Vagina (tissue), 2 donors: ENCODE data around the gene NEDD9.

Experiments
- POLR2A ChIP-seq, 2 donors: fragments of 450-650 bp; IDR thresholded peaks; one replicate each; pipeline ENCODE4 v1.6.1; 2017; ENCODE audit warnings: antibody characterized with exemption in 2 of 2, mild to moderate bottlenecking in 2 of 2, moderate library complexity in 2 of 2
- TF ChIP-seq, protein P1 (sequence below), 3 experiments: fragments of 450-650 bp in 2 of 3; fragments of 200-600 bp in 1 of 3; sonication (generic) in 1 of 3; IDR thresholded peaks; one replicate each; pipeline ENCODE4 v1.5.1; 2017 to 2019; ENCODE audit warnings: antibody characterized with exemption in 3 of 3, mild to moderate bottlenecking in 2 of 3, moderate library complexity in 2 of 3

DNA sequence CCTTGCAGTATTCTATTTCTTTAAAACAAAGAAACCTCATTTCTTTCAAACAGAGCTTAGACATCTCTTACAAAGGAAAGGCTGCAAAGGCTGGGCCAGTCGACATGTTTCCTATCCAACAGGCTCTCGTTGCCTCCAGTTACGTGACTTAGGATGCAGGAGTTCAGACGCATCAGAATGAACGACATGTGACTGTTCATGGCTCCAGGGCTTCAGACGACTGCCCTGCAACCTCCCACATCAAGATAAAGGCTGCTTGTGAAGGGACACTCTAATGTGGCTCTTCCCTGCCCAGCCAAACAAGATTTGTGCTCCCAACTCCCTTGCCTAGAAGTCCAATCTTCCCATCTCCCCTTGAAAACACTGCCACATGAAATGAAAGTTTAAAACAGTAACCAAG is 14.3 kb upstream of the NEDD9 start:
- TF ChIP-seq, protein P1, sequence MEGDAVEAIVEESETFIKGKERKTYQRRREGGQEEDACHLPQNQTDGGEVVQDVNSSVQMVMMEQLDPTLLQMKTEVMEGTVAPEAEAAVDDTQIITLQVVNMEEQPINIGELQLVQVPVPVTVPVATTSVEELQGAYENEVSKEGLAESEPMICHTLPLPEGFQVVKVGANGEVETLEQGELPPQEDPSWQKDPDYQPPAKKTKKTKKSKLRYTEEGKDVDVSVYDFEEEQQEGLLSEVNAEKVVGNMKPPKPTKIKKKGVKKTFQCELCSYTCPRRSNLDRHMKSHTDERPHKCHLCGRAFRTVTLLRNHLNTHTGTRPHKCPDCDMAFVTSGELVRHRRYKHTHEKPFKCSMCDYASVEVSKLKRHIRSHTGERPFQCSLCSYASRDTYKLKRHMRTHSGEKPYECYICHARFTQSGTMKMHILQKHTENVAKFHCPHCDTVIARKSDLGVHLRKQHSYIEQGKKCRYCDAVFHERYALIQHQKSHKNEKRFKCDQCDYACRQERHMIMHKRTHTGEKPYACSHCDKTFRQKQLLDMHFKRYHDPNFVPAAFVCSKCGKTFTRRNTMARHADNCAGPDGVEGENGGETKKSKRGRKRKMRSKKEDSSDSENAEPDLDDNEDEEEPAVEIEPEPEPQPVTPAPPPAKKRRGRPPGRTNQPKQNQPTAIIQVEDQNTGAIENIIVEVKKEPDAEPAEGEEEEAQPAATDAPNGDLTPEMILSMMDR (IDR thresholded peaks at IDR 0.05) = no peak
- no peak for TF ChIP-seq POLR2A (IDR thresholded peaks at IDR 0.05)
